ENCODE results near the gene FBXL16.
A peak's percentile ranks its signal among the peaks of the same experiment; 100 is the strongest.

The FBXL16 gene

DNA sequence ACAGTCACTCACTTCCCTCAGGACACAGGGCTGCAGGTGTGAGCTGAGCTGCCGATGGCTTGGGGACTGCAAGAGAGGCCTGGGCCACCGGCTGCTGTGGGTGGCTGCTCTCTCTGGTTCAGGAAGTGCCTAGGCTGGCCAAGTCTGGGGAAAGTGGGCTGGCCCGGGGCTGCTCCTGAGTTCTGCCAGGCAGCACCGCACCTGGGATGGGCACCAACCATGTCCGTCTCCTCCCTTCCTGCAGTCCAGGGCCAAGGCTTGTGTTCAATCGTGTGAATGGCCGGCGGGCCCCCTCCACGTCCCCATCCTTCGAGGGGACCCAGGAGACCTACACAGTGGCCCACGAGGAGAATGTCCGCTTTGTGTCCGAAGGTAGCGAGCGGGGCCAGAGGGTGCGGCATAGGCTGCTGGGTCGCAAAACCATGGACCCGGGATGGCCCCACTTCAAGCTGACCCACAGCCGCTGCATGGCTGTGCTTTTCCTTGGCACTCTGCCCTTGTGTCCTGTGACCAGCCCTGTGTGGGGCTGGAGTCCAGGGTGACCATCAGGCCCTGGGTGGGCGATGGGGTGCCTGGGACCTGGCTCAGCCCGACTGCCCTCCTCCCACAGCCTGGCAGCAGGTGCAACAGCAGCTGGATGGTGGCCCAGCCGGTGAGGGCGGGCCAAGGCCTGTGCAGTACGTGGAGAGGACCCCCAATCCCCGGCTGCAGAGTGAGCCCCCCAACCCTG, 58.3 kb downstream of the FBXL16 start:
- H2AFZ ChIP-seq (ENCODE audit: low read length), result no peak overlapping the region
- no peaks in the 10 kb centered on the region for H3K9me2 ChIP-seq (ENCODE audit: low read depth, low read length)
- no peaks in the 10 kb centered on the region for H3K27me3 ChIP-seq (ENCODE audit: insufficient read depth, low read length)
- no peaks in the 10 kb centered on the region for H4K20me1 ChIP-seq (ENCODE audit: insufficient read depth, low read length)
- H3K9me3 ChIP-seq (ENCODE audit: low read length), result no peaks in the 10 kb centered on the region
- H3K9ac ChIP-seq (ENCODE audit: low read length), result no peak overlapping the region; the same call in 1 of the 2 replicates
- peaks cover 52% of the 10 kb centered on the region for H3K4me1 ChIP-seq (ENCODE audit: insufficient read depth, low read length, severe bottlenecking)
- TF ChIP-seq, protein P1, sequence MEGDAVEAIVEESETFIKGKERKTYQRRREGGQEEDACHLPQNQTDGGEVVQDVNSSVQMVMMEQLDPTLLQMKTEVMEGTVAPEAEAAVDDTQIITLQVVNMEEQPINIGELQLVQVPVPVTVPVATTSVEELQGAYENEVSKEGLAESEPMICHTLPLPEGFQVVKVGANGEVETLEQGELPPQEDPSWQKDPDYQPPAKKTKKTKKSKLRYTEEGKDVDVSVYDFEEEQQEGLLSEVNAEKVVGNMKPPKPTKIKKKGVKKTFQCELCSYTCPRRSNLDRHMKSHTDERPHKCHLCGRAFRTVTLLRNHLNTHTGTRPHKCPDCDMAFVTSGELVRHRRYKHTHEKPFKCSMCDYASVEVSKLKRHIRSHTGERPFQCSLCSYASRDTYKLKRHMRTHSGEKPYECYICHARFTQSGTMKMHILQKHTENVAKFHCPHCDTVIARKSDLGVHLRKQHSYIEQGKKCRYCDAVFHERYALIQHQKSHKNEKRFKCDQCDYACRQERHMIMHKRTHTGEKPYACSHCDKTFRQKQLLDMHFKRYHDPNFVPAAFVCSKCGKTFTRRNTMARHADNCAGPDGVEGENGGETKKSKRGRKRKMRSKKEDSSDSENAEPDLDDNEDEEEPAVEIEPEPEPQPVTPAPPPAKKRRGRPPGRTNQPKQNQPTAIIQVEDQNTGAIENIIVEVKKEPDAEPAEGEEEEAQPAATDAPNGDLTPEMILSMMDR (IDR thresholded peaks at IDR 0.05; ENCODE audit: low read length), result no peak
- TF ChIP-seq EZH2 (IDR thresholded peaks at IDR 0.05; ENCODE audit: borderline replicate concordance, low read length), result no peak
- H3K4me3 ChIP-seq (ENCODE audit: low read depth, low read length, poor library complexity, severe bottlenecking), result peak overlapping the region; percentile 88
- no peak overlapping the region for H3K27ac ChIP-seq (ENCODE audit: low read depth, low read length, poor library complexity, severe bottlenecking)
- no peaks in the 10 kb centered on the region for H3K79me2 ChIP-seq (ENCODE audit: insufficient read depth, low read length)
- H3F3A ChIP-seq (ENCODE audit: insufficient read depth, low read length), result no peaks in the 10 kb centered on the region
- peaks cover 12% of the 10 kb centered on the region; the same call in 1 of the 2 replicates for H3K36me3 ChIP-seq (ENCODE audit: insufficient read depth, low read length)
- peak overlapping the region; percentile 99; the same call in 1 of the 2 replicates for H3K4me2 ChIP-seq (ENCODE audit: low read length)

- no peaks in the 10 kb centered on the region for H3K9me2 ChIP-seq (ENCODE audit: low read depth, low read length)
- peaks cover 12% of the 10 kb centered on the region; the same call in 1 of the 2 replicates for H3K36me3 ChIP-seq (ENCODE audit: insufficient read depth, low read length)
- H3K4me3 ChIP-seq (ENCODE audit: low read depth, low read length, poor library complexity, severe bottlenecking), result no peak overlapping the region
- no peaks in the 10 kb centered on the region for H3K27me3 ChIP-seq (ENCODE audit: insufficient read depth, low read length)
- H3K9ac ChIP-seq (ENCODE audit: low read length), result no peak overlapping the region
- no peak for TF ChIP-seq EZH2 (IDR thresholded peaks at IDR 0.05; ENCODE audit: borderline replicate concordance, low read length)
- TF ChIP-seq, protein P1 (IDR thresholded peaks at IDR 0.05; ENCODE audit: low read length), result no peak
- no peak overlapping the region for H2AFZ ChIP-seq (ENCODE audit: low read length)
- no peaks in the 10 kb centered on the region for H4K20me1 ChIP-seq (ENCODE audit: insufficient read depth, low read length)
- peak overlapping the region; percentile 20; the same call in 1 of the 2 replicates for H3K4me2 ChIP-seq (ENCODE audit: low read length)
- H3F3A ChIP-seq (ENCODE audit: insufficient read depth, low read length), result no peaks in the 10 kb centered on the region
- no peak overlapping the region for H3K27ac ChIP-seq (ENCODE audit: low read depth, low read length, poor library complexity, severe bottlenecking)
- H3K9me3 ChIP-seq (ENCODE audit: low read length), result no peaks in the 10 kb centered on the region
- H3K79me2 ChIP-seq (ENCODE audit: insufficient read depth, low read length), result no peaks in the 10 kb centered on the region
- H3K4me1 ChIP-seq (ENCODE audit: insufficient read depth, low read length, severe bottlenecking), result peaks cover 53% of the 10 kb centered on the region
These were observed 58.9 kb downstream of the FBXL16 start for GRCh38 chr16:646679-647172.

GRCh38 chr16:645852-646678, 59.5 kb downstream of the FBXL16 start:
- no peaks in the 10 kb centered on the region for H3K27me3 ChIP-seq (ENCODE audit: insufficient read depth, low read length)
- H3K9me3 ChIP-seq (ENCODE audit: low read length), result no peaks in the 10 kb centered on the region
- peak overlapping the region; percentile 10 for H3K4me3 ChIP-seq (ENCODE audit: low read depth, low read length, poor library complexity, severe bottlenecking)
- no peak for TF ChIP-seq EZH2 (IDR thresholded peaks at IDR 0.05; ENCODE audit: borderline replicate concordance, low read length)
- TF ChIP-seq, protein P1 (IDR thresholded peaks at IDR 0.05; ENCODE audit: low read length), result no peak
- no peak overlapping the region for H2AFZ ChIP-seq (ENCODE audit: low read length)
- H3K9me2 ChIP-seq (ENCODE audit: low read depth, low read length), result no peaks in the 10 kb centered on the region
- peak overlapping the region; percentile 20; the same call in 1 of the 2 replicates for H3K4me2 ChIP-seq (ENCODE audit: low read length)
- no peaks in the 10 kb centered on the region for H3K79me2 ChIP-seq (ENCODE audit: insufficient read depth, low read length)
- H3K36me3 ChIP-seq (ENCODE audit: insufficient read depth, low read length), result peaks cover 12% of the 10 kb centered on the region; the same call in 1 of the 2 replicates
- no peaks in the 10 kb centered on the region for H3F3A ChIP-seq (ENCODE audit: insufficient read depth, low read length)
- H3K27ac ChIP-seq (ENCODE audit: low read depth, low read length, poor library complexity, severe bottlenecking), result no peak overlapping the region
- H3K4me1 ChIP-seq (ENCODE audit: insufficient read depth, low read length, severe bottlenecking), result peaks cover 57% of the 10 kb centered on the region
- H3K9ac ChIP-seq (ENCODE audit: low read length), result no peak overlapping the region
- H4K20me1 ChIP-seq (ENCODE audit: insufficient read depth, low read length), result no peaks in the 10 kb centered on the region

Measured in OCI-LY1 (cell line).